Esophagus muscularis mucosa (tissue), 4 donors: ENCODE measurements around the gene IGSF21.

Experiments
- CTCF ChIP-seq, 3 experiments: fragments of 200-600 bp in 2 of 3; fragments of 450-650 bp in 1 of 3; sonication (generic) in 2 of 3; IDR thresholded peaks; one replicate each; pipeline ENCODE4 v1.5.1; 2017 to 2019; ENCODE audit warnings: antibody characterized with exemption in 3 of 3, mild to moderate bottlenecking in 2 of 3, moderate library complexity in 1 of 3
- EP300 ChIP-seq: sonication (generic); formaldehyde crosslinking; IDR thresholded peaks from one replicate; pipeline ENCODE4 v1.6.1; 2017; ENCODE audit warnings: antibody characterized with exemption
- POLR2A ChIP-seq: fragments of 450-650 bp; IDR thresholded peaks from one replicate; pipeline ENCODE4 v1.6.1; 2017; ENCODE audit warnings: antibody characterized with exemption, moderate library complexity, mild to moderate bottlenecking, low read depth
- POLR2AphosphoS5 ChIP-seq, 2 donors: sonication (generic); formaldehyde crosslinking; IDR thresholded peaks; one replicate each; pipeline ENCODE4 v1.6.1; 2017; ENCODE audit warnings: antibody characterized with exemption in 2 of 2

DNA sequence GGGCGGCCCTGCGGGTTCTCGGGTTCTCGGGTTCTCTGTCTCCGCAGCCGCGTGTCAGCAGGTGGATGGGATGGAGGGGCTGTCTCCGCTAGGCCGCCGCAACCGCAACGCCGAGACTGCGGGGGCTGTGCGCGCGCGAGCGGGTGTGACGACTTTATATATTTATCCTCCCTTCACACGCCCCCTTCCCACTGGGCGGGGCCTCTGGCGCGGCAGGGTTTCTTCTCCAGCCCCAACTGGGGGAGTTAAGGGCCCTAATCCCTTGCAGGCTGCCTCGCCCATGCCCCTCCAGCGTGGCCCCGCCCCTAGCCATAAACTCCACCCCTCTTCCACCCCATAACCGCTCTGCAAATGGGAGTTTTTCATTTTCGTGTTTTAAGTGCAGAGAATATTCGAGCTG lies 3.4 kb downstream of the IGSF21 start:
- TF ChIP-seq POLR2A (no peak), CTCF (IDR thresholded peaks at IDR 0.05) (no peak), POLR2AphosphoS5 (IDR thresholded peaks at IDR 0.05) (no peak), EP300 (no peak)
